Left lobe of liver (tissue), 2 donors: ENCODE data around the gene ZNF664. TPM values are rescaled to one million over a fixed set of nuclear protein-coding genes. Genes with fewer than 3 reads are reported as not detected.
A peak's percentile ranks its signal among the peaks of the same experiment; 100 is the strongest.
"Not testable (repeated sequence)": the region's sequence is repeated elsewhere in the genome, so short reads cannot be mapped to it uniquely, and the experiment has no call there.

Experiments used
- ATAC-seq: fragments of 200-7000 bp; cut with Tn5 transposase; one replicate; pipeline ENCODE4 v1.9.1; 2020; ENCODE audit warnings: mild to moderate bottlenecking, moderate library complexity
- DNase-seq: peaks from one replicate; pipeline ENCODE4 v3.0.0-alpha.2; 2020; ENCODE audit warnings: low spot score
- total RNA-seq: library from RNA; stranded (reverse); gene quantifications from one replicate; pipeline ENCODE4 v1.2.1, GENCODE V29; 2021
- donor health status: DM: no; HTN: no; CAD: no; lungs with moderate emphysema.
- donor health status: DM: no; HTN: yes; CAD: no.

Gene ZNF664
- total RNA-seq, 1 donor from 2014 or later = 44.5 TPM

DNA sequence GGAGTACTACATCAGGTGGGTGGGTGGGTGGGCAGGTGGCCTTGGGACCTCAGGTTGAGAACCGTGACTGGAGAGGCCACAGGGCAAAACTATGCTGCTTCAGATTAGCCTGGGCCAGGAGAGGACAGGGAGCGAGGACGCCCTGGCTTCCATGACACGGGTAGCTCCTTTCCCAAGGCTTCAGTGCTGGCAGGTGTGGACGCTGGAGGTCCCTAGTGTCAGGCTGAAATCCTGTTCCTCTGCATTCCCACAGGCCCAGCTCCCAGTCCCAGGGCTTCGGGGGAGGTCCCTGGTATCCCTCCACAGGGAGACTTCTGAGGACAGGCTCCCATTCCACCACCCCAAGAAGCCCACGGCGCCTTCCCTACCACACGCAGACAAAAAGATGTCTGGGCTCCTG is 32.0 kb upstream of the ZNF664 start:
- ATAC-seq (no peak), DNase-seq (no peak)

- DNase-seq (no peak), ATAC-seq (no peak)
Measured at GRCh38 chr12:123941624-123942237, 31.3 kb upstream of the ZNF664 start.

GRCh38 chr12:123942238-123942653 is 30.8 kb upstream of the ZNF664 start:
- DNase-seq (no peak), ATAC-seq (no peak)

DNA sequence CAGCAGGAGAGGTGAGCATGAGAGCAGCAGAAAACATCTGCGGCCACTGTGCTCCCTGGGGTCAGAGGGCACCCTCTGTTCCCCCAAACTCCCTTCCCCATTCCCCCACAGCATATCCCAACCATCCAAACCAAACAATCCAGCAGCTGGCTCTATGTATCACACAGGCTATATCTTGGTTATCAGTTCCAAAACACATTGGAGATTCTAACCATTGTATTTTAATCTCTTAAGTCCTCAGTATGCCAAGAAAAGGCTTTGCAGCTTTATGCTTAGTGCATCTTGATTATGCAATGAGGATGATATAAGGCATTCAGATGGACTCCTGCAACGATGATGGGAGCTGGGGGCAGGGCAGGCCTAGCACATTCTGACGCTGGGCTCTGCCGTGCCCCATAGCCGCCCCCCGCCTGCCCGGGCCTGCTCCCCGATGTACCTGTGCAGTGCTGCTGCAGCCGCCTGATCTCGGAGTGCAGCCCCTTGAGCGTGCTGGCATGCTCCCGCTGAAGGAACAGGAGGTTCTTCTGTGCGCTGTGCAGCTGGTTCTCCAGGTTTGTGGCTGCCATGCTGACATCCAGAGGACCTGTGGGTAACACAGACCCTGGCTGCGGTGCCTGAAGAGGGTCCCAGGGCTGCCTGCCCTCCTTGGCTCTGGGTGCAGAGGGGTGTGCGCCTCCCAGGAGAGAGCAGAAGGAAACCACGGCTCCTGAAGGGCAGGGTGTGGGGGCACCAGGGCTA is 29.9 kb upstream of the ZNF664 start:
- ATAC-seq (no peak), DNase-seq (no peak)

- no peak for ATAC-seq
- DNase-seq = no peak
Measured at GRCh38 chr12:123943816-123944215, 29.2 kb upstream of the ZNF664 start.

- ATAC-seq (no peak), DNase-seq (no peak)
Measured at GRCh38 chr12:123944696-123945095, 28.3 kb upstream of the ZNF664 start.

DNA sequence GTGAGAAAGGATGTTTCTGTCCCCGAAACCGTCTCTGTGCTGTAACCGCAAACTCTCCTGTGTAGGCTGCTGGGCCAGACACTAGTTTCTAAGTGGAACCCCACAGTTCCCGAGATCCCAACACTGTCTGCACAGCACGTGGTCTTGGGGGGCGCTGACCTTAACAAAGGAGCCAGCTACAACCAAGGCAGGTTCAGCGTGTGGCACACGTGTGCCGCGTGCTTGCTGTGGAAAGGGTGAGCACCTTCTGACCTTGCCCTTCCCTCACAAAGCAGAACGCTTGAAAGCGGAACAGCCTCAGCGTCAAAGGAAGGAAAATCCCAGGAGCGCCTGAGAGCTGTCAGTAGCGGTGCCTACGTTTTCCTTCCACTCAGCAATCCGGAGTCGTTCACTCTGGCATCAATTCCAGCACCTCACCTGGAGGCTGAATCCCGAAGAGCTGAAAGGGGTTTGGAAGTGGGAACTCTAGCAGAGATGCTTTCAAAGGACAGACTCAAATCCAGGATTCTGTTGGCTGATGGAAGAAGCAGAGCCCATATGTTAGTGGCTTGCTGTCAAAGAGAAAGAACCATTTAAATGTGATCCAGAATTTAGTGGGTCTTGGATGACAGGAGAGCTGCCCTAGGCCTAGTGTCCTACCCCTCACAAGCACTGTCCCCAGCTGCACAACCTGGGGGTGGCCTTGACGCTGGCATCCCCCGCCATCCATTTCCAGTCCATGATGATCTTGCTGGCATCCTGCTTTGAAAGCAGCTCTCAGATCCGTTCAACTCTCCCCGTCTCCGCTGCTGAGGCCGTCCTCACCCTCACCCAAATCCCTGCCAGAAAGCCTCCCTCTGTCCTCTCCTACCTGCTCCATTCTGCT is 27.5 kb upstream of the ZNF664 start:
- DNase-seq = no peak
- no peak for ATAC-seq

GRCh38 chr12:123946152-123946515 is 26.9 kb upstream of the ZNF664 start:
- DNase-seq (no peak), ATAC-seq (no peak)

DNA sequence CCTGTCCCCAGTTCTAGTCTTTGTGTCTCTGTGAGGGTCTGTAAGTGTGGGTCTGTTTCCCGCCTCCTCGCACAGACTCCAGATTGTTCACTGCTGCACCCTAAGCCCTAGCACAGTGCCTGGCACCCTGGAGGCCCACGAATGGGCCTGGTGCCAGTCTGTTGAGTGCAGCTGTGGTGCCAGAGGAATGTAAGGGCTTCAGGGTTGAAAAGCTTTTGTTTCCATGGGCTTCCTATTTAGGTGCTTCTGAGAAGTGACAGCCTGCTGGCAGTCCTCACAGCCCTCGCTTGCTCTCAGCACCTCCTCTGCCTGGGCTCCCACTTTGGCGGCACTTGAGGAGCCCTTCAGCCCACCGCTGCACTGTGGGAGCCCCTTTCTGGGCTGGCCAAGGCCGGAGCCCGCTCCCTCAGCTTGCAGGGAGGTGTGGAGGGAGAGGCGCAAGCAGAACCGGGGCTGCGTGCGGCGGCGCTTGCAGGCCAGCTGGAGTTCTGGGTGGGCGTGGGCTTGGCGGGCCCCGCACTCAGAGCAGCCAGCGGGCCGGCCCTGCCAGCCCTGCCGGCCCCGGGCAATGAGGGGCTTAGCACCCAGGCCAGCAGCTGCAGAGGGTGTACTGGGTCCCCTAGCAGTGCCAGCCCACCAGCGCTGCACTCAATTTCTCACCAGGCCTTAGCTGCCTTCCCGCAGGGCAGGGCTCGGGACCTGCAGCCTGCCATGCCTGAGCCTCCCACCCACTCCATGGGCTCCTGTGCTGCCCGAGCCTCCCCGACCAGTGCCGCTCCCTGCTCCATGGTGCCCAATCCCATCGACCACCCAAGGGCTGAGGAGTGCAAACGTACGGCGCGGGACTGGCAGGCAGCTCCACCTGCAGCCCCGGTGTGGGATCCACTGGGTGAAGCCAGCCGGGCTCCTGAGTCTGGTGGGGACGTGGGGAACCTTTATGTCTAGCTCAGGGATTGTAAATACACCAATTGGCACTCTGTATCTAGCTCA is 26.2 kb upstream of the ZNF664 start:
- not testable (repeated sequence) for ATAC-seq, DNase-seq

DNA sequence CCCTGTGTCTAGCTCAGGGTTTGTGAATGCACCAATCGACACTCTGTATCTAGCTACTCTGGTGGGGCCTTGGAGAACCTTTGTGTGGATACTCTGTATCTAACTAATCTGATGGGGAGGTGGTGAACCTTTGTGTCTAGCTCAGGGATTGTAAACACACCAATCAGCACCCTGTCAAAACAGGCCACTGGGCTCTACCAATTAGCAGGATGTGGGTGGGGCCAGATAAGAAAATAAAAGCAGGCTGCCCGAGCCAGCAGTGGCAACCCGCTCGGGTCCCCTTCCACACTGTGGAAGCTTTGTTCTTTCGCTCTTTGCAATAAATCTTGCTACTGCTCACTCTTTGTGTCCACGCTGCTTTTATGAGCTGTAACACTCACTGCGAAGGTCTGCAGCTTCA is 25.5 kb upstream of the ZNF664 start:
- ATAC-seq, DNase-seq: not testable (repeated sequence)

DNA sequence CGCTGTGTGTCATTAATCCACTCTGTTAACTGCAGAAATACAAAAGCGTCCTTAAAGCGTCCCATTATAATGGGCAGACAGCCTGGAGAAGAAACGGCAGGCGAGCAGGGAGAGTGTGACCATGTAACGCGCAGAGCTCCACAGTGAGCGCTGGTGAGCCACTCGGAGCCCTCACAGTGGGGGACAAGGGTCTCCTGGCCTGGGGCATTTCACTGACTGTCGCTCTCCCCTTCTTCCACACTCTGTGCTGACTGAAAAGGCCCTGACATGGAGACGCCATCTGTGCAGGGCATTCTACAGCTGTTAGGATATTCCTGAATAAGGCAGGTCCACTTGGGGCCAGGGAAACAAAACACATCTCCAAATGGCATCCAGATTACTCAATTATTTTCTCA is 24.6 kb upstream of the ZNF664 start:
- ATAC-seq (no peak), DNase-seq (no peak)

GRCh38 chr12:123948796-123949769 is 23.9 kb upstream of the ZNF664 start:
- peak; percentile 78 for DNase-seq

DNA sequence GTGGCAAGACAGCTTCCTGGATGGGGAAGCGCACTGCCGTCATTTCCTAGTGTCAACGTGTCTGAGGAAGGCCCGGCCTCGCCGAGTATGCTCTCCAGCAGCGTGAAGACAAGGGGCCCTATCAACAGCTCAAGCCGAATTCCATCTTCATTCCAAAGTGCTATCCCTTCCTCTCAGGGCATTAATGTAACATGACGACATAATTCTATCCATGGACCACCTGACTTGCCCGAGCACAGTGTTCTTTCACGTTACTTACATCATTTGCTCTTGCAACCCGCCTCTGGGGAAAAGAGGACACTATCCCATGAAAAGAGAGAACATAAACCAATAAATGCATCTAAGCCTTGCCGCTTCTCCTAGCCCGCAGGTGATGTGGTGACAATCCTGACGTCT is 23.2 kb upstream of the ZNF664 start:
- no peak for DNase-seq
- ATAC-seq = no peak

More at GRCh38 chr12:123948796-123949769, 23.9 kb upstream of the ZNF664 start:
- ATAC-seq = peak; percentile 93

- ATAC-seq (no peak), DNase-seq (no peak)
Measured at GRCh38 chr12:123950476-123951349, 22.3 kb upstream of the ZNF664 start.

DNA sequence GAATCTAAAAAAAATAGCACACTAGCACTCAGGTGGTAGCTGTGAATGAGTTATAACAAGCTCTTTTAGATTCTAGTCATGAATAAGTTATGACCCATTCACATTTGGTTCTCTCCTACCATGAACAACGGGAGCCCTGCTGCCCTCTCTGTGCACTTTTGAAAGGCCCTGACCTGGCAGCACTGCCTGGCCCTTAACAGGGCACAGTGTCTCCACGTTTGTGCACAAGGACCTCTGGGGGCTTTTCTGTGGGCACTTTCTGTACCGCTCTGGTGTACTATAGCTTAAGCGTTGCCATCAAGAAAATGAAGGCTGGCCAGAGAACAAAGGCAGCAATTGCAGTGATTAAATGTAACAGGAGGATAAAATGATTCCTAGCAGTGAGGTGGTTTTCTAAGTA is 21.5 kb upstream of the ZNF664 start:
- no peak for ATAC-seq
- DNase-seq = no peak

GRCh38 chr12:123952037-123952436 is 21.0 kb upstream of the ZNF664 start:
- ATAC-seq (no peak), DNase-seq (no peak)

DNA sequence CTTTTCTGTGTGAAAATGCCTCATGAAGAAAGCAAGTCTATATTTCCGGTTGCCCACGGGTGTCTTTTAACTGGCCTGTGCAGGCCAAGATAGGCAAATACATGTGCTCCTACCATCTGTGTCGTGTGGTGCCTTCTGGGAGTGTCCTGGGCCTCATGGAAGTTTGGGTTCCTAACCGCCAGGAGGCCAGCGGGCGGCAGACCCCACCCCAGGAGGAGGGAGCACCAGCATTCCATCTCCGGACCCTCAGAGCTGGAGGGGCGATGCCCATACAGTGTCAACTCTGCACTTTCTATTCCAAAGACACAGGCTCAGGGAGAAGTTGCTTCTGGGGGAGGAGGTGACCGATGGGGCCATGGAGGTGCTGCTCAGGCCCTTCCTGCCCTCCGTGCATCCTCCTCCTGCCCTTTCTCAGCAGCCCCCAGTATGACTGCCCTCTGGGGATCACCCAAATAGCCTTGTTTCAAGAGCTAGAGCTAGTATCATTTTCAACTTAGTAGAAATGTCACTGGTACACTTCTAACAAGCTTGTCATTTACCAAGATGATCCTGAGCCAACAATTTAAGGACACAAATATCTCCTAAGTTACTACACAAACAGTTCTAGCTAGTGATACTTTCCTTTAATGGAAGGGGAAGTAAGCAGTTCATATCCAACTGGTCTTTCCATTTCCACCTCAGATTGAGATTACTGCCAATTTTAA is 18.2 kb upstream of the ZNF664 start:
- no peak for DNase-seq
- ATAC-seq = no peak

DNA sequence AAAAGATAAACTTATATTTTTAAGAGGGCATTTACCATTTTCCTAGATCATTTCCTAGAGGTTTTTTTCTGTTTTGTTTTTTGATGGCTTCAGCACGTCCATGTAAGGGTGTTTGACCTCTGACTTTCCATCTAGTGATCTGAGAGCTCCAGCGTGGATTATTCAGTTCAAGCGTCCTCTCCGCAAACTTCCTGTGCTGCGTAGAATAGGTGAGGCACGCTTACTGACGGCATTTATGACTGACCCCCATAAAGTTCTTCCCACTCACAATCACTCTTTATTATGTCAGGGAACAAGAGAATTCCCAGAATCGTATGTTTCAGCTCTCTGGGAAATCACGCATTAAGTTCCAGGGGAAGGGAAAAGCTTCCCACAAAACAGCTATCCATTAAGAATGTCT is 16.8 kb upstream of the ZNF664 start:
- DNase-seq = no peak
- ATAC-seq = no peak
